Stimulated activated naive CD8-positive, alpha-beta T cell treated with anti-CD3 and anti-CD28 coated beads, Interleukin-15, Interleukin-2, amounts not matched to agents 100 ng/mL and 50 ng/mL, for 24 hours (primary cell): Measurements from ENCODE around the gene OR9I1.

Source experiments
- H3K27ac Mint-ChIP-seq: one replicate; pipeline ENCODE4 v1.8.0; 2021; ENCODE audit warnings: mild to moderate bottlenecking, mixed read lengths
- H3K27me3 Mint-ChIP-seq: one replicate; pipeline ENCODE4 v1.8.0; 2021; ENCODE audit warnings: mixed read lengths
- H3K36me3 Mint-ChIP-seq: one replicate; pipeline ENCODE4 v1.8.0; 2021; ENCODE audit warnings: low read depth, mixed read lengths
- H3K4me1 Mint-ChIP-seq: one replicate; pipeline ENCODE4 v1.8.0; 2021; ENCODE audit warnings: low read depth, mixed read lengths
- H3K4me3 Mint-ChIP-seq: one replicate; pipeline ENCODE4 v1.8.0; 2021; ENCODE audit warnings: mild to moderate bottlenecking, mixed read lengths
- H3K9me3 Mint-ChIP-seq: one replicate; pipeline ENCODE4 v1.8.0; 2021; ENCODE audit warnings: mixed read lengths

OR9I1 gene

GRCh38 chr11:58067685-58068084, 57.6 kb downstream of the OR9I1 start:
- Mint-ChIP-seq H3K27ac (no peak overlapping the region), H3K9me3 (no peaks in the 10 kb centered on the region), H3K4me3 (no peak overlapping the region), H3K36me3 (no peaks in the 10 kb centered on the region), H3K27me3 (peaks cover 4% of the 10 kb centered on the region), H3K4me1 (no peaks in the 10 kb centered on the region)
